ENCODE results near the gene BORCS6. TPM values are rescaled to one million over a fixed set of nuclear protein-coding genes. Genes with fewer than 3 reads are reported as not detected.
A peak's percentile ranks its signal among the peaks of the same experiment; 100 is the strongest.

Gene BORCS6
- total and polyA plus RNA-seq, 9 of the 15 experiments (the other 6 are each of a cell fraction or from before 2014, with no cell fraction given) = 0.01 to 7.4 (median 2.3) TPM

DNA sequence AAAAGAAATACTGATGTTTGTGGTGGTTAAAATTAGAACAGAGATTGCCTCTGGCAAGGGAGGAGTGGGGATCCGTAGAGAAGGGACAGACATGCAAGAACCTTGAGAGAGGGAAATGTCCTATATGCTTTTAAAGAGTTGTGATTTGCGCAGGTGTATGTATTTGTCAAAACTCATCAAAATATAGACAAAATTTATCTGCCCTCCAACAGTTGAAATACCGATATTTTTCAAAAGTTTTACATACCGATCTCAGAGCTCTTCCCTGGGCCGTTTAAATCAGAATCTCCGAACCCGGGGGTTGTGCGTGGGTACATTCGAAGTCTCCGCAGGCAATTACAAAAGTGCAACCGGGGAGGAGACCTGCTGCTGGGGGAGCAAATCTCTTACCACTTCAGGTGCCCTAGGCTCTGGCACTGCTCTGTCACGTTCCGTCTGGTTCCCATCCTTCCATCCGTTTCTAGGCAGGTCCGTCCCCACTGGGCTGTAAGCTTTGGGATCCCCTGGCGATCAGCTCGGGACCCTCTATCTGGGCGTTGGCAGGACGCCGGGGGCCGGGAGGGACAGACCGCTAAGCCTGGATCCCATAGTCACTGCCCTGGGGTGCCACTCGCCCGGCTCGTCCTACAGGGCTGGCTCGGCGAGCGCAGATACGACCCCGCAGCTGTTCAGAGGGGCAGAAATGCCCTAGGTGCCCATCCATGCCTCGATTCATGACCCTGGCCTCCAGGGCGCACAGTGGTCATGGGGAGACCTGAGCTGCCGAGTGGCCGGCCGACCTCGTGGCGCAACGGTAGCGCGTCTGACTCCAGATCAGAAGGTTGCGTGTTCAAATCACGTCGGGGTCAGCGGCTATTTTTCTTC is 4.2 kb downstream of the BORCS6 start (continued):
- TF ChIP-seq, protein P1, sequence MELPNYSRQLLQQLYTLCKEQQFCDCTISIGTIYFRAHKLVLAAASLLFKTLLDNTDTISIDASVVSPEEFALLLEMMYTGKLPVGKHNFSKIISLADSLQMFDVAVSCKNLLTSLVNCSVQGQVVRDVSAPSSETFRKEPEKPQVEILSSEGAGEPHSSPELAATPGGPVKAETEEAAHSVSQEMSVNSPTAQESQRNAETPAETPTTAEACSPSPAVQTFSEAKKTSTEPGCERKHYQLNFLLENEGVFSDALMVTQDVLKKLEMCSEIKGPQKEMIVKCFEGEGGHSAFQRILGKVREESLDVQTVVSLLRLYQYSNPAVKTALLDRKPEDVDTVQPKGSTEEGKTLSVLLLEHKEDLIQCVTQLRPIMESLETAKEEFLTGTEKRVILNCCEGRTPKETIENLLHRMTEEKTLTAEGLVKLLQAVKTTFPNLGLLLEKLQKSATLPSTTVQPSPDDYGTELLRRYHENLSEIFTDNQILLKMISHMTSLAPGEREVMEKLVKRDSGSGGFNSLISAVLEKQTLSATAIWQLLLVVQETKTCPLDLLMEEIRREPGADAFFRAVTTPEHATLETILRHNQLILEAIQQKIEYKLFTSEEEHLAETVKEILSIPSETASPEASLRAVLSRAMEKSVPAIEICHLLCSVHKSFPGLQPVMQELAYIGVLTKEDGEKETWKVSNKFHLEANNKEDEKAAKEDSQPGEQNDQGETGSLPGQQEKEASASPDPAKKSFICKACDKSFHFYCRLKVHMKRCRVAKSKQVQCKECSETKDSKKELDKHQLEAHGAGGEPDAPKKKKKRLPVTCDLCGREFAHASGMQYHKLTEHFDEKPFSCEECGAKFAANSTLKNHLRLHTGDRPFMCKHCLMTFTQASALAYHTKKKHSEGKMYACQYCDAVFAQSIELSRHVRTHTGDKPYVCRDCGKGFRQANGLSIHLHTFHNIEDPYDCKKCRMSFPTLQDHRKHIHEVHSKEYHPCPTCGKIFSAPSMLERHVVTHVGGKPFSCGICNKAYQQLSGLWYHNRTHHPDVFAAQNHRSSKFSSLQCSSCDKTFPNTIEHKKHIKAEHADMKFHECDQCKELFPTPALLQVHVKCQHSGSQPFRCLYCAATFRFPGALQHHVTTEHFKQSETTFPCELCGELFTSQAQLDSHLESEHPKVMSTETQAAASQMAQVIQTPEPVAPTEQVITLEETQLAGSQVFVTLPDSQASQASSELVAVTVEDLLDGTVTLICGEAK (IDR thresholded peaks at IDR 0.05) = peak; percentile 80
- TF ChIP-seq, protein P1 (CRISPR knock-in tag; IDR thresholded peaks at IDR 0.05) = no peak
- TF ChIP-seq ZNF79 (CRISPR knock-in tag; IDR thresholded peaks at IDR 0.05; ENCODE audit: low read depth) (no peak), MIER1 (IDR thresholded peaks at IDR 0.05; ENCODE audit: low read depth) (no peak), ZNF24 (IDR thresholded peaks at IDR 0.05) (no peak), ZNF586 (CRISPR knock-in tag; conservative IDR thresholded peaks at IDR 0.05) (no peak), MTA2 (IDR thresholded peaks at IDR 0.05; ENCODE audit: low read depth) (no peak), ZNF143 (CRISPR knock-in tag; IDR thresholded peaks at IDR 0.05) (no peak), CBX3 (IDR thresholded peaks at IDR 0.05; ENCODE audit: borderline replicate concordance in 1 of 2, low read length in 2 of 2) (0 out of 3 replicates have a peak, but pooled peaks of 1 of the 2 experiments have one; percentile 31), CHD1 (IDR thresholded peaks at IDR 0.05; ENCODE audit: low read length) (no peak), ILK (tag; IDR thresholded peaks at IDR 0.05; ENCODE audit: borderline replicate concordance, low read depth) (no peak), HNRNPLL (IDR thresholded peaks at IDR 0.05; ENCODE audit: low read depth, low read length, poor library complexity, severe bottlenecking) (no peak), RBBP5 (IDR thresholded peaks at IDR 0.05; ENCODE audit: borderline replicate concordance, insufficient read depth, low read length, poor library complexity, severe bottlenecking) (no peak), ZNF12 (CRISPR knock-in tag; IDR thresholded peaks at IDR 0.05) (0 out of 2 replicates have a peak, but pooled peaks have one; percentile 53), TCF7L2 (IDR thresholded peaks at IDR 0.05; ENCODE audit: low read depth, low read length) (no peak)
- TF ChIP-seq, protein P2, sequence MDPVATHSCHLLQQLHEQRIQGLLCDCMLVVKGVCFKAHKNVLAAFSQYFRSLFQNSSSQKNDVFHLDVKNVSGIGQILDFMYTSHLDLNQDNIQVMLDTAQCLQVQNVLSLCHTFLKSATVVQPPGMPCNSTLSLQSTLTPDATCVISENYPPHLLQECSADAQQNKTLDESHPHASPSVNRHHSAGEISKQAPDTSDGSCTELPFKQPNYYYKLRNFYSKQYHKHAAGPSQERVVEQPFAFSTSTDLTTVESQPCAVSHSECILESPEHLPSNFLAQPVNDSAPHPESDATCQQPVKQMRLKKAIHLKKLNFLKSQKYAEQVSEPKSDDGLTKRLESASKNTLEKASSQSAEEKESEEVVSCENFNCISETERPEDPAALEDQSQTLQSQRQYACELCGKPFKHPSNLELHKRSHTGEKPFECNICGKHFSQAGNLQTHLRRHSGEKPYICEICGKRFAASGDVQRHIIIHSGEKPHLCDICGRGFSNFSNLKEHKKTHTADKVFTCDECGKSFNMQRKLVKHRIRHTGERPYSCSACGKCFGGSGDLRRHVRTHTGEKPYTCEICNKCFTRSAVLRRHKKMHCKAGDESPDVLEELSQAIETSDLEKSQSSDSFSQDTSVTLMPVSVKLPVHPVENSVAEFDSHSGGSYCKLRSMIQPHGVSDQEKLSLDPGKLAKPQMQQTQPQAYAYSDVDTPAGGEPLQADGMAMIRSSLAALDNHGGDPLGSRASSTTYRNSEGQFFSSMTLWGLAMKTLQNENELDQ (CRISPR knock-in tag; IDR thresholded peaks at IDR 0.05; ENCODE audit: borderline replicate concordance) = no peak
